ENCODE measurements around the gene INAFM2. TPM values are rescaled to one million over a fixed set of nuclear protein-coding genes. Genes with fewer than 3 reads are reported as not detected.

Gene INAFM2
- total and polyA plus RNA-seq, 7 experiments from 2014 or later, result 2.0 to 21.2 (median 8.4) TPM

GRCh38 chr15:40360015-40360414 lies 36.5 kb downstream of the INAFM2 start:
- Histone ChIP-seq H3K4me1 (ENCODE audit: control insufficient read depth in 2 of 2, insufficient read depth in 2 of 2, low read length in 2 of 2) (peaks cover 0 to 12% of the 10 kb centered on the region in 2 donors), H3K9me3 (ENCODE audit: control insufficient read depth in 2 of 3, low read length in 3 of 3) (no peaks in the 10 kb centered on the region), H3K4me3 (ENCODE audit: low read length) (no peak overlapping the region), H3K27me3 (ENCODE audit: control insufficient read depth in 2 of 2, insufficient read depth in 2 of 2, low read length in 2 of 2) (no peaks in the 10 kb centered on the region), H3K27ac (ENCODE audit: low read depth, low read length) (no peak overlapping the region), H3K36me3 (ENCODE audit: control insufficient read depth in 2 of 3, insufficient read depth in 3 of 3, low read length in 3 of 3) (no peaks in the 10 kb centered on the region)
- no peak for DNase-seq
- POLR2A ChIA-PET, result no interaction called here
- CTCF ChIA-PET, result interaction anchor here (1.4 to 1.9 kb wide), 2 partner anchors 9 to 22 kb away, joined by 3 to 5 read pairs; no protein-coding TSS in a partner anchor
- Mint-ChIP-seq H3K27me3 (peaks cover 0 to 19% (median 9%) of the 10 kb centered on the region in 5 donors), H3K4me3 (peak overlapping the region in 1 of 10 donors; percentile 62), H3K36me3 (peaks cover 0 to 11% (median 5%) of the 10 kb centered on the region in 5 donors), H3K4me1 (peaks cover 7 to 19% (median 15%) of the 10 kb centered on the region in 7 donors), H3K27ac (no peak overlapping the region), H3K9me3 (peaks cover 0 to 2% (median 0%) of the 10 kb centered on the region in 11 donors)
- ATAC-seq, result no peak
- intact Hi-C loops (cut with micrococcal nuclease), result no loop called here

- Histone ChIP-seq H3K4me3 (ENCODE audit: low read length) (no peak overlapping the region), H3K4me1 (ENCODE audit: control insufficient read depth in 2 of 2, insufficient read depth in 2 of 2, low read length in 2 of 2) (peaks cover 4 to 24% of the 10 kb centered on the region in 2 donors), H3K27me3 (ENCODE audit: control insufficient read depth in 2 of 2, insufficient read depth in 2 of 2, low read length in 2 of 2) (no peaks in the 10 kb centered on the region), H3K9me3 (ENCODE audit: control insufficient read depth in 2 of 3, low read length in 3 of 3) (no peaks in the 10 kb centered on the region), H3K27ac (ENCODE audit: low read depth, low read length) (no peak overlapping the region), H3K36me3 (ENCODE audit: control insufficient read depth in 2 of 3, insufficient read depth in 3 of 3, low read length in 3 of 3) (no peaks in the 10 kb centered on the region)
- H3K27ac Mint-ChIP-seq, result no peak overlapping the region
- POLR2A ChIA-PET, result no interaction called here
- H3K9me3 Mint-ChIP-seq, result peaks cover 0 to 2% (median 0%) of the 10 kb centered on the region in 11 donors
- peaks cover 0 to 8% (median 3%) of the 10 kb centered on the region in 5 donors for H3K27me3 Mint-ChIP-seq
- peaks cover 15 to 32% (median 22%) of the 10 kb centered on the region in 7 donors for H3K4me1 Mint-ChIP-seq
- H3K4me3 Mint-ChIP-seq, result no peak overlapping the region
- H3K36me3 Mint-ChIP-seq, result peaks cover 0 to 11% (median 5%) of the 10 kb centered on the region in 5 donors
- CTCF ChIA-PET, result interaction anchor here (1.9 kb wide), 1 partner anchor 8 kb away, joined by 5 read pairs; no protein-coding TSS in a partner anchor
- ATAC-seq (no peak), DNase-seq (no peak)
- intact Hi-C loops (cut with micrococcal nuclease), result no loop called here
Measured at GRCh38 chr15:40361640-40362039, 38.1 kb downstream of the INAFM2 start.

- Histone ChIP-seq H3K9me3 (ENCODE audit: control insufficient read depth in 2 of 3, low read length in 3 of 3) (no peaks in the 10 kb centered on the region), H3K27me3 (ENCODE audit: control insufficient read depth in 2 of 2, insufficient read depth in 2 of 2, low read length in 2 of 2) (no peaks in the 10 kb centered on the region), H3K36me3 (ENCODE audit: control insufficient read depth in 2 of 3, insufficient read depth in 3 of 3, low read length in 3 of 3) (no peaks in the 10 kb centered on the region), H3K4me1 (ENCODE audit: control insufficient read depth in 2 of 2, insufficient read depth in 2 of 2, low read length in 2 of 2) (peaks cover 19 to 30% of the 10 kb centered on the region in 2 donors), H3K4me3 (ENCODE audit: low read length) (no peak overlapping the region), H3K27ac (ENCODE audit: low read depth, low read length) (no peak overlapping the region)
- intact Hi-C loops (cut with micrococcal nuclease), result no loop called here
- Mint-ChIP-seq H3K36me3 (peaks cover 0 to 11% (median 5%) of the 10 kb centered on the region in 5 donors), H3K27ac (no peak overlapping the region), H3K27me3 (peaks cover 0 to 1% (median 0%) of the 10 kb centered on the region in 5 donors), H3K4me3 (peak overlapping the region in 1 of 10 donors; percentile 29), H3K9me3 (peaks cover 0 to 1% (median 0%) of the 10 kb centered on the region in 11 donors), H3K4me1 (peaks cover 19 to 43% (median 33%) of the 10 kb centered on the region in 7 donors)
- CTCF ChIA-PET, result interaction anchor here (1.5 kb wide), 1 partner anchor 58 kb away, joined by 4 read pairs; no protein-coding TSS in a partner anchor
- no peak for DNase-seq
- ATAC-seq, result no peak
- POLR2A ChIA-PET, result interaction anchor here (1.5 kb wide), 1 partner anchor 10 kb away, joined by 5 read pairs; no protein-coding TSS in a partner anchor
Measured at GRCh38 chr15:40363611-40364010, 40.1 kb downstream of the INAFM2 start.

GRCh38 chr15:40364251-40364650 lies 40.8 kb downstream of the INAFM2 start:
- ATAC-seq, result no peak
- intact Hi-C loops (cut with micrococcal nuclease), result no loop called here
- Histone ChIP-seq H3K36me3 (ENCODE audit: control insufficient read depth in 2 of 3, insufficient read depth in 3 of 3, low read length in 3 of 3) (no peaks in the 10 kb centered on the region), H3K27ac (ENCODE audit: low read depth, low read length) (no peak overlapping the region), H3K4me1 (ENCODE audit: control insufficient read depth in 2 of 2, insufficient read depth in 2 of 2, low read length in 2 of 2) (peaks cover 19 to 24% of the 10 kb centered on the region in 2 donors), H3K9me3 (ENCODE audit: control insufficient read depth in 2 of 3, low read length in 3 of 3) (no peaks in the 10 kb centered on the region), H3K4me3 (ENCODE audit: low read length) (no peak overlapping the region), H3K27me3 (ENCODE audit: control insufficient read depth in 2 of 2, insufficient read depth in 2 of 2, low read length in 2 of 2) (no peaks in the 10 kb centered on the region)
- ChIA-PET POLR2A (interaction anchor here (1.5 kb wide), 1 partner anchor 11 kb away, joined by 5 read pairs; no protein-coding TSS in a partner anchor), CTCF (interaction anchor here (1.5 to 1.7 kb wide), 2 partner anchors 55 to 57 kb away, joined by 4 to 5 read pairs; no protein-coding TSS in a partner anchor)
- Mint-ChIP-seq H3K4me1 (peaks cover 14 to 39% (median 31%) of the 10 kb centered on the region in 7 donors), H3K36me3 (peaks cover 0 to 11% (median 5%) of the 10 kb centered on the region in 5 donors), H3K4me3 (no peak overlapping the region), H3K27ac (no peak overlapping the region), H3K27me3 (peaks cover 0 to 2% (median 0%) of the 10 kb centered on the region in 5 donors), H3K9me3 (peaks cover 0 to 1% (median 0%) of the 10 kb centered on the region in 11 donors)
- no peak for DNase-seq

- Mint-ChIP-seq H3K27ac (peak overlapping the region in 1 of 9 donors; percentile 1), H3K4me3 (peak overlapping the region in 1 of 10 donors; percentile 42), H3K27me3 (peaks cover 0 to 2% (median 0%) of the 10 kb centered on the region in 5 donors), H3K36me3 (peaks cover 0 to 11% (median 5%) of the 10 kb centered on the region in 5 donors), H3K4me1 (peaks cover 14 to 39% (median 28%) of the 10 kb centered on the region in 7 donors), H3K9me3 (peaks cover 0 to 1% (median 0%) of the 10 kb centered on the region in 11 donors)
- H3K27ac ChIP-seq (ENCODE audit: low read depth, low read length), result no peak overlapping the region
- POLR2A ChIA-PET, result interaction anchor here (0.6 to 1.1 kb wide), 2 partner anchors 13 to 42 kb away, joined by 3 read pairs; no protein-coding TSS in a partner anchor
- no peaks in the 10 kb centered on the region for H3K36me3 ChIP-seq (ENCODE audit: control insufficient read depth in 2 of 3, insufficient read depth in 3 of 3, low read length in 3 of 3)
- H3K4me1 ChIP-seq (ENCODE audit: control insufficient read depth in 2 of 2, insufficient read depth in 2 of 2, low read length in 2 of 2), result peaks cover 19 to 24% of the 10 kb centered on the region in 2 donors
- ATAC-seq, result no peak
- DNase-seq, result no peak
- CTCF ChIA-PET, result interaction anchor here (0.9 to 1.7 kb wide), 3 partner anchors 23 to 55 kb away, joined by 4 to 5 read pairs (median 4); no protein-coding TSS in a partner anchor
- H3K4me3 ChIP-seq (ENCODE audit: low read length), result no peak overlapping the region
- H3K9me3 ChIP-seq (ENCODE audit: control insufficient read depth in 2 of 3, low read length in 3 of 3), result no peaks in the 10 kb centered on the region
- intact Hi-C loops (cut with micrococcal nuclease), result no loop called here
- no peaks in the 10 kb centered on the region for H3K27me3 ChIP-seq (ENCODE audit: control insufficient read depth in 2 of 2, insufficient read depth in 2 of 2, low read length in 2 of 2)
Measured at GRCh38 chr15:40365016-40365415, 41.5 kb downstream of the INAFM2 start.

GRCh38 chr15:40365624-40366456 lies 42.3 kb downstream of the INAFM2 start:
- CTCF ChIA-PET, result interaction anchor here (0.6 to 3.8 kb wide), 5 partner anchors 24 to 58 kb away, joined by 3 to 17 read pairs (median 4); partner anchors contain the start of gene PLCB2
- Mint-ChIP-seq H3K9me3 (peaks cover 0 to 1% (median 0%) of the 10 kb centered on the region in 11 donors), H3K27ac (peak overlapping the region in 1 of 9 donors; percentile 1), H3K4me1 (peaks cover 14 to 39% (median 28%) of the 10 kb centered on the region in 7 donors), H3K36me3 (peaks cover 0 to 10% (median 5%) of the 10 kb centered on the region in 5 donors), H3K4me3 (peak overlapping the region in 8 of 10 donors; percentile 17 to 91 (median 46)), H3K27me3 (peaks cover 0 to 4% (median 0%) of the 10 kb centered on the region in 5 donors)
- ATAC-seq (no peak), DNase-seq (no peak)
- Histone ChIP-seq H3K27me3 (ENCODE audit: control insufficient read depth in 2 of 2, insufficient read depth in 2 of 2, low read length in 2 of 2) (no peaks in the 10 kb centered on the region), H3K36me3 (ENCODE audit: control insufficient read depth in 2 of 3, insufficient read depth in 3 of 3, low read length in 3 of 3) (no peaks in the 10 kb centered on the region), H3K4me3 (ENCODE audit: low read length) (no peak overlapping the region), H3K9me3 (ENCODE audit: control insufficient read depth in 2 of 3, low read length in 3 of 3) (no peaks in the 10 kb centered on the region), H3K27ac (ENCODE audit: low read depth, low read length) (no peak overlapping the region), H3K4me1 (ENCODE audit: control insufficient read depth in 2 of 2, insufficient read depth in 2 of 2, low read length in 2 of 2) (peaks cover 19 to 24% of the 10 kb centered on the region in 2 donors)
- POLR2A ChIA-PET, result interaction anchor here (0.6 to 1.5 kb wide), 4 partner anchors 40 to 75 kb away, joined by 3 read pairs; partner anchors contain the start of genes BAHD1 and IVD
- intact Hi-C loops (cut with micrococcal nuclease), result no loop called here

All from naive thymus-derived CD4-positive, alpha-beta T cell (primary cell).